ENCODE data around the gene DNHD1.

Gene DNHD1

GRCh38 chr11:6456361-6457073, 40.6 kb upstream of the DNHD1 start:
- no peak for DNase-seq (ENCODE audit: low read depth, low spot score)
- no peak overlapping the region for H3K4me3 ChIP-seq (ENCODE audit: low read depth, low read length)
- ChIA-PET CTCF (interaction anchor here (1.6 to 19.9 kb wide), 3 partner anchors 12 to 75 kb away, joined by 5 to 701 read pairs (median 192); partner anchors contain the start of genes HPX and SMPD1), POLR2A (no interaction called here)
- no peak for TF ChIP-seq CTCF (IDR thresholded peaks at IDR 0.05; ENCODE audit: insufficient read depth, low read length, missing control alignments)

DNA sequence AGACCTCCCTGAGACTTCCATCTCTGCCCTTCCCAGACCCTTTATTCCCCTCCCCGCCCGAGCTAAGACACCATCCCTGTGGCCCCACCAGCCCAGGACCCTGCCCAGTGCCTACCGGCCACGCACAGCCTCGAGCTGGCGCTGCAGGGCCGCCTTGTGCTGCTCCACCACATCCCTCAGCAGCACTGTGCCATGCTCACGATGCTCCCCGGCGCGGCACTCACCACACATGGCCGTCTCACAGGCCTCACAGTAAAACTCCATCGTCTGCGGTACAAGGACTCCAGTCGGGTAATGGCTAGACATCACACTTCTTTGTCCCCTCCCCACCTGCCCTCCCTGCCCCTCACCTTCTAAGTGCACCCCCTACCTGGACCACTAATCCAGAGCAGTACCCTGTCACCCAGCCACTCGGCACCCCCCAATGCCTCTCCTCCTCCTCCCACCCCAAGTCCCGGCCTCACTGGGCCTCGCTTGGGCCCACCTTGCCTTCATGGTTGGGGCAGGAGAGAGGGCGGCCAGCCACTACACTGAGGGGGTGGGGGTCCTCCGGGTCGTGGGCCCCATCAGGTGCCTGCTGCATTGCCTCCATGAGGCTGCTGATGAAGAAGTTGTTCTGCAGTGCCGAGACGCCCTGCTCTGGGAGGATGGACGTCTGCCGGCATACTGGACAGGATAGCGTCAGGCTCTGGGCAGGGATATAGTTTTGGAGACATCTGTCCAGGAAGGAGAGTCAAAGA, 39.3 kb upstream of the DNHD1 start:
- no peak for DNase-seq (ENCODE audit: low read depth, low spot score)
- ChIA-PET CTCF (interaction anchor here (1.5 to 11.8 kb wide), 3 partner anchors 11 to 79 kb away, joined by 4 to 192 read pairs (median 5); partner anchors contain the start of gene HPX), POLR2A (no interaction called here)
- TF ChIP-seq CTCF (IDR thresholded peaks at IDR 0.05; ENCODE audit: insufficient read depth, low read length, missing control alignments), result no peak
- no peak overlapping the region for H3K4me3 ChIP-seq (ENCODE audit: low read depth, low read length)

- ChIA-PET POLR2A (no interaction called here), CTCF (interaction anchor here (1.5 to 7.7 kb wide), 2 partner anchors 15 to 80 kb away, joined by 4 to 82 read pairs; partner anchors contain the start of gene HPX)
- TF ChIP-seq CTCF (IDR thresholded peaks at IDR 0.05; ENCODE audit: insufficient read depth, low read length, missing control alignments), result no peak
- no peak for DNase-seq (ENCODE audit: low read depth, low spot score)
- H3K4me3 ChIP-seq (ENCODE audit: low read depth, low read length), result no peak overlapping the region
Measured at GRCh38 chr11:6458352-6459098, 38.6 kb upstream of the DNHD1 start.

GRCh38 chr11:6459099-6459450, 38.0 kb upstream of the DNHD1 start:
- TF ChIP-seq CTCF (IDR thresholded peaks at IDR 0.05; ENCODE audit: insufficient read depth, low read length, missing control alignments), result no peak
- H3K4me3 ChIP-seq (ENCODE audit: low read depth, low read length), result no peak overlapping the region
- CTCF ChIA-PET, result interaction anchor here (1.5 to 7.7 kb wide), 2 partner anchors 15 to 81 kb away, joined by 4 to 82 read pairs; partner anchors contain the start of gene HPX
- POLR2A ChIA-PET, result no interaction called here
- no peak for DNase-seq (ENCODE audit: low read depth, low spot score)

DNA sequence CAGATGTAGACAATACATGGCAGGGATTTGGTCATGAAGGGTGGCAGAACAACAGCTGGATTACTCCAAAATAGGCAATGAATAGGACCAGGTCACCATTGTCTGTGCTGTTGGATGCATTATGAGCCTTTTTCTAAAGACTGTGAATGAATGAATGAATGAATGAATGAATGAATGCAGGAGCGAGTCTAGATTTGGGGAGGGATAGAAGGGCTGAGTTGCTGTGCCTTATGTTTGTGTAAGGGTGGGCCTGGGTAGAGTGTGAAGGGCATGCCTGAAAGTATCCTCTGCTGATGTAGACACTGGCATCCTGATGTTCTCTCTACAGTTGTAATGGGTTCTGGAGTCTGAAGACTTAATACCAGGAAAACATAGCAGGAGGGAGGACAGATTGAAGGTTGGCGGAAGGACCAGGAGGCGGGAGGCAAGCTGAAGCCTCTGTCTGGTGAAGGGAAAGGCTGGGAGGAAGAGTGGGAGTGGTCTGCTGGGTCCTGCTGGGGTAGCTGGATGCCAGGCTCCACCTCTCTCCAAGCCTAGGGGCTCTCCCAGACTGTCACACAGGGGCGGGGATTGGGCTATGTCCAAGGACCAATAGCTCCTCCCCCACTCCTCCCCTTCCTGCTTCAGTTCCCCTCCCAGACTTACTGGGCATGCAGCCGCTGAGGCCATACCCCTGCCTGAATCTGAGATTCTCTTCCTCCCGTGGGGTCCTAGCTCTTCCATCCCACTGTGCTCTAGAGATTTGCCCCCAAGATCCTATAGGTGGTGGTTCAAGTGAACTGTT, 28.2 kb upstream of the DNHD1 start:
- CTCF ChIA-PET, result interaction anchor here (0.8 to 2.0 kb wide), 11 partner anchors 12 to 214 kb away, joined by 3 to 9 read pairs (median 3); partner anchors contain the start of gene MRPL17
- TF ChIP-seq CTCF (IDR thresholded peaks at IDR 0.05; ENCODE audit: insufficient read depth, low read length, missing control alignments), result no peak
- DNase-seq (ENCODE audit: low read depth, low spot score), result no peak
- no peak overlapping the region for H3K4me3 ChIP-seq (ENCODE audit: low read depth, low read length)
- POLR2A ChIA-PET, result interaction anchor here (2.4 kb wide), 1 partner anchor 13 kb away, joined by 6 read pairs; the partner anchor contains the start of genes ARFIP2 and TIMM10B

Data from AG04449 (cell line).